SU-DHL-6 (cell line): Measurements from ENCODE around the gene PODN.

Experiments
- H2AFZ ChIP-seq: fragments of 200-600 bp; sonication (generic); 2 replicates; pipeline ENCODE4 v1.6.1; 2014; ENCODE audit warnings: low read depth, mild to moderate bottlenecking, moderate library complexity, mixed read lengths, antibody characterized with exemption, low read length; ENCODE audit not compliant: severe bottlenecking
- H3F3A ChIP-seq: fragments of 200-600 bp; shearing (Covaris generic); 2 replicates; pipeline ENCODE4 v1.6.0; 2016; ENCODE audit warnings: antibody characterized with exemption, mild to moderate bottlenecking; ENCODE audit not compliant: insufficient read depth
- H3K27ac ChIP-seq: fragments of 200-600 bp; sonication (generic); 2 replicates; pipeline ENCODE4 v1.5.1; 2016; ENCODE audit warnings: low read depth, mild to moderate bottlenecking, low read length, moderate library complexity, mixed read lengths
- H3K27me3 ChIP-seq: fragments of 200-600 bp; sonication (generic), shearing (Covaris generic); 2 replicates; pipeline ENCODE4 v1.6.0; 2014; ENCODE audit warnings: mild to moderate bottlenecking, low read length
- H3K36me3 ChIP-seq: fragments of 200-600 bp; sonication (generic); 2 replicates; pipeline ENCODE4 v1.6.1; 2014; ENCODE audit warnings: mild to moderate bottlenecking, low read length, mixed read lengths
- H3K4me2 ChIP-seq: fragments of 300-600, 200-600 bp; shearing (Covaris generic), sonication (generic); 2 replicates; pipeline ENCODE4 v1.6.0; 2014; ENCODE audit warnings: low read length, low read depth, mild to moderate bottlenecking; ENCODE audit not compliant: poor library complexity, severe bottlenecking
- H3K4me3 ChIP-seq: fragments of 200-600 bp; sonication (generic); 2 replicates; pipeline ENCODE4 v1.5.1; 2014; ENCODE audit warnings: antibody characterized with exemption, low read length, mild to moderate bottlenecking, mixed read lengths; ENCODE audit not compliant: insufficient read depth, poor library complexity, severe bottlenecking
- H3K79me2 ChIP-seq: fragments of 200-600 bp; sonication (generic); 2 replicates; pipeline ENCODE4 v1.6.1; 2014; ENCODE audit warnings: mild to moderate bottlenecking, low read length, moderate library complexity; ENCODE audit not compliant: insufficient read depth
- H3K9ac ChIP-seq: fragments of 200-600 bp; sonication (generic); 2 replicates; pipeline ENCODE4 v1.7.0; 2014; ENCODE audit warnings: mild to moderate bottlenecking, low read length
- H3K9me2 ChIP-seq: fragments of 200-600 bp; sonication (generic); replicated peaks from 2 replicates; pipeline ENCODE4 v1.6.1; 2014; ENCODE audit warnings: low read length; ENCODE audit not compliant: insufficient read depth
- H3K9me3 ChIP-seq: fragments of 200-600 bp; sonication (generic); 2 replicates; pipeline ENCODE4 v1.6.1; 2014; ENCODE audit warnings: low read length, mixed read lengths; ENCODE audit not compliant: insufficient read depth
- H4K20me1 ChIP-seq: fragments of 200-600 bp; sonication (generic); 2 replicates; pipeline ENCODE4 v1.6.1; 2014; ENCODE audit warnings: low read depth, mild to moderate bottlenecking, antibody characterized with exemption, low read length, moderate library complexity, mixed read lengths
- CTCF ChIP-seq: fragments of 200-600 bp; sonication (generic); IDR thresholded peaks from one replicate; pipeline ENCODE4 v1.5.1; 2017; ENCODE audit warnings: antibody characterized with exemption, mild to moderate bottlenecking, low read length, moderate library complexity; ENCODE audit not compliant: insufficient read depth, poor library complexity, severe bottlenecking
- EZH2phosphoT487 ChIP-seq: fragments of 200-600 bp; sonication (generic), shearing (Covaris generic); conservative IDR thresholded peaks from 2 replicates; pipeline ENCODE4 v1.6.1; 2018; ENCODE audit warnings: mild to moderate bottlenecking, antibody characterized with exemption, low read length, moderate library complexity, mixed read lengths

PODN gene

GRCh38 chr1:53026254-53026653 is 35.8 kb upstream of the PODN start:
- Histone ChIP-seq H3K9me2 (no peaks in the 10 kb centered on the region), H3K79me2 (peaks cover 25% of the 10 kb centered on the region), H3K9ac (no peak overlapping the region), H3K9me3 (no peaks in the 10 kb centered on the region), H3K36me3 (no peaks in the 10 kb centered on the region), H3K27ac (no peak overlapping the region), H2AFZ (no peak overlapping the region), H4K20me1 (no peaks in the 10 kb centered on the region), H3F3A (no peaks in the 10 kb centered on the region), H3K4me3 (no peak overlapping the region), H3K4me2 (no peak overlapping the region), H3K27me3 (no peaks in the 10 kb centered on the region)
- TF ChIP-seq EZH2phosphoT487: no peak
- no peak for TF ChIP-seq CTCF

- Histone ChIP-seq H3K36me3 (no peaks in the 10 kb centered on the region), H3K4me3 (no peak overlapping the region), H3K9me3 (no peaks in the 10 kb centered on the region), H3K9ac (no peak overlapping the region), H3K27me3 (no peaks in the 10 kb centered on the region), H4K20me1 (no peaks in the 10 kb centered on the region), H3K4me2 (no peak overlapping the region), H3F3A (no peaks in the 10 kb centered on the region), H3K9me2 (no peaks in the 10 kb centered on the region), H2AFZ (no peak overlapping the region), H3K27ac (no peak overlapping the region), H3K79me2 (no peaks in the 10 kb centered on the region)
- TF ChIP-seq CTCF: no peak
- TF ChIP-seq EZH2phosphoT487: no peak
These were observed 30.3 kb upstream of the PODN start for GRCh38 chr1:53031732-53032131.

- no peak overlapping the region for H2AFZ ChIP-seq
- no peaks in the 10 kb centered on the region for H4K20me1 ChIP-seq
- no peak overlapping the region for H3K9ac ChIP-seq
- no peaks in the 10 kb centered on the region for H3K9me3 ChIP-seq
- H3K4me2 ChIP-seq: no peak overlapping the region
- H3K79me2 ChIP-seq: no peaks in the 10 kb centered on the region
- H3K27me3 ChIP-seq: no peaks in the 10 kb centered on the region
- H3K4me3 ChIP-seq: no peak overlapping the region
- no peaks in the 10 kb centered on the region for H3K9me2 ChIP-seq
- H3K36me3 ChIP-seq: no peaks in the 10 kb centered on the region
- no peak overlapping the region for H3K27ac ChIP-seq
- no peak for TF ChIP-seq EZH2phosphoT487
- no peak for TF ChIP-seq CTCF
- no peaks in the 10 kb centered on the region for H3F3A ChIP-seq
These were observed 24.9 kb upstream of the PODN start for GRCh38 chr1:53037159-53037558.

GRCh38 chr1:53038566-53038965 is 23.4 kb upstream of the PODN start:
- Histone ChIP-seq H3K4me2 (no peak overlapping the region), H2AFZ (no peak overlapping the region), H3F3A (no peaks in the 10 kb centered on the region), H3K79me2 (no peaks in the 10 kb centered on the region), H3K9me3 (no peaks in the 10 kb centered on the region), H3K9me2 (no peaks in the 10 kb centered on the region), H3K27me3 (no peaks in the 10 kb centered on the region), H4K20me1 (no peaks in the 10 kb centered on the region), H3K27ac (no peak overlapping the region), H3K9ac (no peak overlapping the region), H3K4me3 (no peak overlapping the region), H3K36me3 (no peaks in the 10 kb centered on the region)
- TF ChIP-seq EZH2phosphoT487 (no peak), CTCF (no peak)
